Spleen (tissue), 11 donors: ENCODE data around the gene FRAS1. TPM values are rescaled to one million over a fixed set of nuclear protein-coding genes. Genes with fewer than 3 reads are reported as not detected.

Experiments used
- DNase-seq: peaks from one replicate; pipeline ENCODE4 v3.0.0-alpha.2; 2020
- H3K27ac ChIP-seq, 8 donors: fragments of 200-600 bp; sonication (generic) in 7 of 8; 1 replicate in 4 of 8; 2 replicates in 4 of 8; pipeline versions ENCODE4 v1.5.0 to v1.8.0; 2016 to 2021; ENCODE audit warnings: inconsistent platforms in 4 of 8, mild to moderate bottlenecking in 4 of 8, moderate library complexity in 1 of 8
- H3K27me3 ChIP-seq, 7 donors: fragments of 200-600 bp; sonication (generic) in 6 of 7; replicated peaks in 1 of 7; 1 replicate in 4 of 7; 2 replicates in 3 of 7; pipeline versions ENCODE4 v1.5.0 to v1.8.0; 2016 to 2021; ENCODE audit warnings: inconsistent platforms in 3 of 7, mild to moderate bottlenecking in 1 of 7
- H3K36me3 ChIP-seq, 6 donors: fragments of 200-600 bp; sonication (generic) in 5 of 6; 1 replicate in 4 of 6; 2 replicates in 2 of 6; pipeline versions ENCODE4 v1.5.0 to v1.8.0; 2016 to 2021; ENCODE audit warnings: inconsistent platforms in 2 of 6
- H3K4me1 ChIP-seq, 6 donors: fragments of 200-600 bp; sonication (generic) in 5 of 6; 1 replicate in 3 of 6; 2 replicates in 3 of 6; pipeline versions ENCODE4 v1.5.0 to v1.8.0; 2016 to 2021; ENCODE audit warnings: inconsistent platforms in 3 of 6
- H3K4me3 ChIP-seq, 8 donors: fragments of 200-600 bp; sonication (generic) in 7 of 8; 1 replicate in 4 of 8; 2 replicates in 4 of 8; pipeline versions ENCODE4 v1.5.0 to v1.8.0; 2016 to 2021; ENCODE audit warnings: inconsistent platforms in 4 of 8, mild to moderate bottlenecking in 4 of 8, moderate library complexity in 2 of 8
- H3K9me3 ChIP-seq, 8 donors: fragments of 200-600 bp; sonication (generic) in 7 of 8; 1 replicate in 4 of 8; 2 replicates in 4 of 8; pipeline versions ENCODE4 v1.5.0 to v1.8.0; 2016 to 2021; ENCODE audit warnings: inconsistent platforms in 4 of 8
- POLR2A ChIP-seq, 3 donors: fragments of 450-650 bp; IDR thresholded peaks; one replicate each; pipeline ENCODE4 v1.5.1; 2017; ENCODE audit warnings: antibody characterized with exemption in 3 of 3, mild to moderate bottlenecking in 1 of 3
- POLR2AphosphoS5 ChIP-seq, 3 donors: sonication (generic); formaldehyde crosslinking; IDR thresholded peaks; one replicate each; pipeline ENCODE4 v1.5.1; 2017; ENCODE audit warnings: antibody characterized with exemption in 3 of 3
- WGBS, 5 donors: extraction: QIAGEN DNeasy Blood & Tissue Kit in 3 of 5; methylation state at CpG; one replicate each; pipeline versions ENCODE4 v1.1.5 to v1.1.7; 2013 to 2018; 5-methylcytosine and 5-hydroxymethylcytosine counted together
- intact Hi-C: fragments of 100-400 bp; cut with DNase I; formaldehyde crosslinking; loops from one replicate; pipeline ENCODE4 v1.15.0; 2023; ENCODE audit warnings: low total_unique reads
- polyA plus RNA-seq, 3 donors: library from polyadenylated mRNA; stranded (reverse); fragments of 200-250 nt; gene quantifications; one replicate each; pipeline ENCODE4 v1.2.1, GENCODE V29; 2013
- total RNA-seq, 7 donors: library from RNA; depleted of rRNA in 3 of 7; stranded (reverse); fragments of >200 nt in 3 of 7; fragmentation: NEBNext Ultra II Directional in 4 of 7; extraction: Animal tissue kit (Norgen Biotek cat#: 25700) in 4 of 7; gene quantifications; one replicate each; pipeline versions ENCODE4 v1.1.0 to v1.2.1, GENCODE V29; 2016 to 2021
- TF ChIP-seq, protein P1 (sequence below), 11 experiments: fragments of 200-600 bp in 7 of 11; fragments of 450-650 bp in 4 of 11; sonication (generic) in 4 of 11; IDR thresholded peaks in 8 of 11; conservative IDR thresholded peaks in 3 of 11; 1 replicate in 7 of 11; 2 replicates in 4 of 11; pipeline versions ENCODE4 v1.4.0 to v1.8.0; 2016 to 2021; ENCODE audit warnings: antibody characterized with exemption in 11 of 11, inconsistent platforms in 4 of 11, mild to moderate bottlenecking in 1 of 11
- donor health status: healthy with polysubstance abuse.
- donor health status: DM: no; HTN: no; CAD: no; lungs with moderate emphysema.
- donor health status: DM: no; HTN: no; CAD: no.
- donor health status: Bipolar disorder and iron deficiency.
- donor health status: healthy.
- donor health status: DM: no; HTN: no; CAD: no.
- donor health status: DM: yes; HTN: yes; CAD: no.

The FRAS1 gene
- total and polyA plus RNA-seq, 10 donors, result 0.10 to 3.0 (median 1.3) TPM

DNA sequence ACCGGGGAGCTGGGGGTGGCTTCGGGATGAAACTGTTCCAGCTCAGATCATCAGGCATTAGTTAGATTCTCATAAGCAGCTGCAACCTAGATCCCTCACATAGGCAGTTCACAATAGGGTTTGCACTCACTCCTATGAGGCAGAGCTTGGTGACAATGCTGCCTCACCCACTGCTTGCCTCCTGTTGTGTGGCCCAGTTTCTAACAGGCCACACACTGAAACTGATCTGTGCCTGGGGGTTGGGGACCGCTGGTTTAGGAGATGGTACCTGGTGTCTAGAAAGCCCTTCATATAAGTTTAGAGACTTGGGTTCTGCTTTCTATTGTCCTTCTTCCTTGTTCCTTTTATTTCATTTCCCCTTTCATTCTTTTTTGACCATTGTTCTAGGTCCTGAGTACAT lies 234.2 kb downstream of the FRAS1 start:
- DNase-seq, result no peak
- no peaks in the 10 kb centered on the region for H3K9me3 ChIP-seq
- H3K36me3 ChIP-seq, result no peaks in the 10 kb centered on the region
- WGBS, 5 donors, result 73 to 95% (median 91%) methylated on average over 3 of the region's 3 CpGs
- intact Hi-C loops, result no loop called here
- no peaks in the 10 kb centered on the region for H3K4me1 ChIP-seq
- no peak overlapping the region for H3K4me3 ChIP-seq
- no peak overlapping the region for H3K27ac ChIP-seq
- no peaks in the 10 kb centered on the region for H3K27me3 ChIP-seq
- TF ChIP-seq POLR2A (IDR thresholded peaks at IDR 0.05) (no peak), POLR2AphosphoS5 (IDR thresholded peaks at IDR 0.05) (no peak)
- TF ChIP-seq, protein P1, sequence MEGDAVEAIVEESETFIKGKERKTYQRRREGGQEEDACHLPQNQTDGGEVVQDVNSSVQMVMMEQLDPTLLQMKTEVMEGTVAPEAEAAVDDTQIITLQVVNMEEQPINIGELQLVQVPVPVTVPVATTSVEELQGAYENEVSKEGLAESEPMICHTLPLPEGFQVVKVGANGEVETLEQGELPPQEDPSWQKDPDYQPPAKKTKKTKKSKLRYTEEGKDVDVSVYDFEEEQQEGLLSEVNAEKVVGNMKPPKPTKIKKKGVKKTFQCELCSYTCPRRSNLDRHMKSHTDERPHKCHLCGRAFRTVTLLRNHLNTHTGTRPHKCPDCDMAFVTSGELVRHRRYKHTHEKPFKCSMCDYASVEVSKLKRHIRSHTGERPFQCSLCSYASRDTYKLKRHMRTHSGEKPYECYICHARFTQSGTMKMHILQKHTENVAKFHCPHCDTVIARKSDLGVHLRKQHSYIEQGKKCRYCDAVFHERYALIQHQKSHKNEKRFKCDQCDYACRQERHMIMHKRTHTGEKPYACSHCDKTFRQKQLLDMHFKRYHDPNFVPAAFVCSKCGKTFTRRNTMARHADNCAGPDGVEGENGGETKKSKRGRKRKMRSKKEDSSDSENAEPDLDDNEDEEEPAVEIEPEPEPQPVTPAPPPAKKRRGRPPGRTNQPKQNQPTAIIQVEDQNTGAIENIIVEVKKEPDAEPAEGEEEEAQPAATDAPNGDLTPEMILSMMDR (IDR thresholded peaks at IDR 0.05 in 8 of 11, conservative IDR thresholded peaks at IDR 0.05 in 3 of 11), result no peak

- H3K27ac ChIP-seq, result no peak overlapping the region
- peaks cover 0 to 4% (median 0%) of the 10 kb centered on the region in 6 donors for H3K4me1 ChIP-seq
- 81 to 93% (median 90%) methylated on average over 2 of the region's 2 CpGs for WGBS, 5 donors
- TF ChIP-seq POLR2A (IDR thresholded peaks at IDR 0.05), result no peak
- TF ChIP-seq, protein P1 (IDR thresholded peaks at IDR 0.05 in 8 of 11, conservative IDR thresholded peaks at IDR 0.05 in 3 of 11), result no peak
- TF ChIP-seq POLR2AphosphoS5 (IDR thresholded peaks at IDR 0.05), result no peak
- no peaks in the 10 kb centered on the region for H3K9me3 ChIP-seq
- DNase-seq, result no peak
- intact Hi-C loops, result no loop called here
- no peaks in the 10 kb centered on the region for H3K36me3 ChIP-seq
- H3K27me3 ChIP-seq, result no peaks in the 10 kb centered on the region
- H3K4me3 ChIP-seq, result no peak overlapping the region
Observed at GRCh38 chr4:78292341-78292740, 235.2 kb downstream of the FRAS1 start.

DNA sequence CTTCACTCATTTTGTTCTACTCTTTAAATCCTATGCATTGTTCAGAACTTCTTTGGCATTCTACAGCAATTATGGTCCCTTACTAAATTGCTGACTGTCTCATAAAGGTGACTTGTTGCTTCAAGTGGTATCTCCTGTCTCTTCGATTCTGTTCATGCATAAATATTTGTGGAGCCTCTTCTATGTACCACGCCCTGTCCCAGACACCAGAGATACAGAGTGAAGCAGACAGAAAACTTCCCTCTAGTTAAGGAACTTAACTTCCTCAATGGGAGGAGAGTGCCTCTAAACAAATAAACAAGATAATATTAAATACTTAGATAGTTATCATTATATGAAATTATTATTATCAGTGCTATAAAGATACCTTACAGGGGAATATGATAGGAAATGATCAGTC lies 235.7 kb downstream of the FRAS1 start:
- Histone ChIP-seq H3K27me3 (no peaks in the 10 kb centered on the region), H3K4me1 (peaks cover 0 to 6% (median 0%) of the 10 kb centered on the region in 6 donors), H3K9me3 (no peaks in the 10 kb centered on the region), H3K27ac (no peak overlapping the region), H3K4me3 (no peak overlapping the region), H3K36me3 (no peaks in the 10 kb centered on the region)
- no peak for DNase-seq
- TF ChIP-seq, protein P1 (IDR thresholded peaks at IDR 0.05 in 8 of 11, conservative IDR thresholded peaks at IDR 0.05 in 3 of 11), result no peak
- TF ChIP-seq POLR2AphosphoS5 (IDR thresholded peaks at IDR 0.05), result no peak
- TF ChIP-seq POLR2A (IDR thresholded peaks at IDR 0.05), result no peak
- intact Hi-C loops, result no loop called here
- WGBS, 5 donors, result 82 to 95% (median 90%) methylated on average over 2 of the region's 2 CpGs

DNA sequence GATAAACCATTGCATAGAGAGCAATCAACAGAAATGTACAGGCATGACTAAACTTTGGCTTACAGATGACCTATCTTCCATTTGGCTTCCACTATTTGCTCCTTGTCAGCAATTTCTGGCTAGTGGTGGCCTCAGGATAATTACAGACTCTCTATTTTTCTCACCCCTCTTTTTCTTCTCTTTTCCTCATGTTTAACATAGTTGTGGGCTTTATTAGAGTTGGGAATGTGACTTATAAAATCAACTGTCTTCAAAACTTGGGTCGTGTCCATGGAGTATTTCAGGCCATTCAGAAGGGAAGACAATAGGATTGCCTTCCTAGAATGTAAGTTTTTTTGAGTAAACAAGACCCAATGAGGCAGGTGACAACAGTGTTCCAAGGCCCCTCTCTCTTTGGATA lies 236.2 kb downstream of the FRAS1 start:
- intact Hi-C loops, result no loop called here
- Histone ChIP-seq H3K36me3 (no peaks in the 10 kb centered on the region), H3K27me3 (no peaks in the 10 kb centered on the region), H3K4me3 (no peak overlapping the region), H3K9me3 (no peaks in the 10 kb centered on the region), H3K4me1 (peaks cover 0 to 6% (median 0%) of the 10 kb centered on the region in 6 donors), H3K27ac (no peak overlapping the region)
- TF ChIP-seq, protein P1 (IDR thresholded peaks at IDR 0.05 in 8 of 11, conservative IDR thresholded peaks at IDR 0.05 in 3 of 11), result no peak
- TF ChIP-seq POLR2AphosphoS5 (IDR thresholded peaks at IDR 0.05), result no peak
- TF ChIP-seq POLR2A (IDR thresholded peaks at IDR 0.05), result no peak
- no peak for DNase-seq
- WGBS, 5 donors, result 54 to 78% (median 63%) methylated on average over 1 of the region's 1 CpG
